Stimulated activated CD8-positive, alpha-beta memory T cell treated with anti-CD3 and anti-CD28 coated beads, Interleukin-4, amount 100 ng/mL, for 1 hour (primary cell): ENCODE results near the gene IGF2R.
"Not testable (repeated sequence)": the region's sequence is repeated elsewhere in the genome, so short reads cannot be mapped to it uniquely, and the experiment has no call there.

ENCODE experiments used
- DNase-seq, 2 donors: peaks; one replicate each; pipeline ENCODE4 v3.0.0-alpha.2; 2020; ENCODE audit warnings: low read depth in 2 of 2, low spot score in 1 of 2

The IGF2R gene

GRCh38 chr6:159951772-159952171 is 17.1 kb upstream of the IGF2R start:
- DNase-seq = no peak

DNA sequence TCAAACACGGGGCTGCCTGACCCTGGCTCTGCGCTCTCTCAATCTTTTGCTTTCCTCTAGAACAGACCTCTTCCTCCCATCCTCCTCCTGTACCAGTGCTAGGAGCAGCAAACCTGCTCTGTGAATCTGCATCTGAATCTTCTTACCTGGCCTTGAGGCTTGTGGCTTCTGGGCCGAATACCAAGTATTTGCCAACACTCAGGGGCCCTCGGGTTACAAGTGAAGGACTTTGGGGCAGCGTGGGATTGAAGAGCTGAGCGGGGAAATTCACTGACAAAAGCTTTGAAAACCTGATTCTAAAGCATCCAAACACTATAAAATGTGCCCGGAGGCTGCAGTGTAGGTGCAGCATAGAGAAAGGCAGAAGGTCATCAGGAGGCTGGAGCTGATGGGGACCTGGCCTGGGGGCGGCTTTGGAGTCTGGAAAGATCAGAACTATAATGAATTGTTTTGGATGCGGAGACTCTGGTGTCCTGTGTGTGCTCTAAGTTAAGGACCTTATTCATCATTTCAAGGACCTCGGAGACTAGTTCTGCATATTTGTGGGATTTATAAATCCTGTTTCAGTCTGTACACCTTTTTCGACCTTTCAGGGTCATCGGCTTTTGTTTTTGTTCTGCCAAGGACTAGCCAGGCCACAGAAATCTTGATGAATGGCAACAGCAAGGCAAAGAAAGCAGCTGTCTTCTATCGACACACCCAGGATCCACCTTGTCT is 16.4 kb upstream of the IGF2R start:
- no peak for DNase-seq

- DNase-seq = no peak
Measured at GRCh38 chr6:159953091-159953601, 15.7 kb upstream of the IGF2R start.

- DNase-seq = no peak
Measured at GRCh38 chr6:159955945-159956361, 12.9 kb upstream of the IGF2R start.

GRCh38 chr6:159957071-159957673 is 11.7 kb upstream of the IGF2R start:
- DNase-seq = no peak

GRCh38 chr6:159959165-159959975 is 9.5 kb upstream of the IGF2R start:
- DNase-seq = no peak

DNA sequence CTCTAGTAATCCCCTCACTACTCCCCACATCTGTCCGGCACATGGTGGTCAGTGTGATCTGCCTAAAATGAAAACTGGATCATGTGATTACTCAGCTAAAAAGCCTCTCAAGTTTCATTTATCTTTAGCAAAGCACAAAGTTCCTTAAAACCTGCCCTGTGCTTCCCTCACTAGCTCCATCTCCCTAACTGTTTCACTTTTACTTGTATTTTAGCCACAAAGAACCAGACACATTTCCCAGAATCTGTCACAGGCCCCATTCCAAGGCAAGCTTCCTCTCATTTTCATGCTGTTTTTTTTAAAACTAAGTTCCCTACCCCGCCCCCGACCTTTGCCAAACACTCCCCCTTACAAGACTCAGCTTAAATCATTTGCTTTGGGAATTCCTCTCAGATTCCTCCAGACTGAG is 8.9 kb upstream of the IGF2R start:
- no peak for DNase-seq

- no peak for DNase-seq
Measured at GRCh38 chr6:159960485-159960884, 8.4 kb upstream of the IGF2R start.

GRCh38 chr6:159961528-159961927 is 7.4 kb upstream of the IGF2R start:
- no peak for DNase-seq

DNA sequence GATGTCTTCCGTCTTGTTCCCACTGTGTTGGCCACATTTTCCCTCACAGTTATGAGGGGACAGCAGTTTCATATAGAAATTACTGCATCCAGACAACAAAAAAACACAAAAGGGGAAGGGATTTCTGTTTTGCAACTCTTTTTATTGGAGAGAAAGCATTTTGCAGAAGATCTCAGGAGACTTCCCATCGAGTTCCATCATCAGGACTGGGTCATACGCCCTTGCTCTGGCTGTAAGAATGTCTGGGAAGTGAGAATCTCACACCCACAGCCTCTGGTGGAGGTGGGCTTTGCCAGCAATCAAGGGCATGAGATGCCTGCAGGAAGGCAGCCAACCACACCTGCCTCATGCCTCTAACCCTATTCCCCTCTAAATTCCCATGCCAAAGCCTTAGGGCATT is 5.8 kb upstream of the IGF2R start:
- DNase-seq = no peak

DNA sequence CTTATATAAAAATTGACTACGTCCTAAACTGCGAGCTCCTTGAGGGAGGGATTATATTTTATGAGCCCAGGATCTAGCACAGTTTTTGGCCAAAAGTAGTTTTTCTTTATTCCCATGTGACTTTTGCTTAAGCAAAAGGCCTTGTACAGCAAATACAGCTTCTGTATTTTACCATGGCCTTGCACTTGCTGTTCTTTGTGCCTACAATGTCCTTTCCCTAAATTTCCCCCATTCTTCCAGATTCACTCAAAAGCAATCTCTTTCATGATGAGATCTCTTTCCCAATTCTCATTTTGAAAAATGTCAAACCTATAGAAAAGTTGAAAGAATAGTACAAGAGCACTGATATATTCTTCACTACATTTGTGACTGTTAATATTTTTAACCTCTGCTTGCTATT is 4.8 kb upstream of the IGF2R start:
- no peak for DNase-seq

DNA sequence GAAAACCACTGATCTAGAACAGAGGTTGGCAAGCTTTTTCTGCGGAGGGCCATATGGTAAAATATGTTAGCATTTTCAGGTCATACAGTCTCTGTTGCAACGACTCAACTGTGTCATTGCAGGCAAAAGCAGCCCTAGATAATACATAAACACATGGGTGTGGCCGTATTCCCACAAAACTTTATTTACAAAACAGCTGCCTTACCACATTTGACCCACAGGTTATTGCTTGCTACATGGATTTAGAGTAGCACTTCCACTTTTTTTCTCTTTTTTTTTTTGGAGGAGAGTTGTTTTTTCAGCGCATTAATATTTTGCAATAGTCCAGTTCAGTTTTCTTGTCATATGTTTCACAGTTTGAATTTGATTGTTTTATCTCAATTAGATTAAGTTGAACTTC is 2.5 kb upstream of the IGF2R start:
- no peak for DNase-seq

- no peak for DNase-seq
Measured at GRCh38 chr6:159966981-159967380, 1.9 kb upstream of the IGF2R start.

- not testable (repeated sequence) for DNase-seq
Measured at GRCh38 chr6:159967621-159968020, 1.3 kb upstream of the IGF2R start.

DNA sequence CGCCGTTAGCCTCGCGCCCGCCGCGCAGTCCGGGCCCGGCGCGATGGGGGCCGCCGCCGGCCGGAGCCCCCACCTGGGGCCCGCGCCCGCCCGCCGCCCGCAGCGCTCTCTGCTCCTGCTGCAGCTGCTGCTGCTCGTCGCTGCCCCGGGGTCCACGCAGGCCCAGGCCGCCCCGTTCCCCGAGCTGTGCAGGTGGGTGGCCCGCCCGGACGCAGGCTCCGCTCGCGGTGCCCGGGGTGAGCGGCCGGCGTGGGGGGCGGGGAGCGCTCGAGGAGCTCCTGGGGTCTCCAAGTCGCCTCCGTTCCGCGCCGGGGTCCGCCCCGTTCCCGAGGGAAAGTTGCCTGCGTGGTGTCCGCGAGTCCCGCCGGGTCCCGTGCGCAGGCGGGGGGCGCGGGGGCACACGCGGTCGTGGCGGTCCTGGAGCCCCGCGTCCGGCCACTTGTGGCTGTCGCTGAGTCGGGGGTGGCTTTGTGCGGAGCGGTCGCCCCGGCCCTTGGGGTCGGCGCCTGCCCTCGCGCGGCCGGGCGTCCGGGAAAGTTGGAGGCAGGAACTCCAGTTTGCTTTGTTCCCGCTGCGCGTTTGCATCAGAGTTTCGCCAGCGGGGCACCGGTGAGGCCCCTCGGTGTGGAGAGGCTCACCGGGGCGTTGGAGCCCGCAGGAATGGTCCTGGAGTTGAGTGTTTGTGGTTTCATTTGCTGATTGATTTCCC is 476 bp downstream of the IGF2R start:
- no peak for DNase-seq

- DNase-seq = no peak
Measured at GRCh38 chr6:159969921-159970320, 1.0 kb downstream of the IGF2R start.

- no peak for DNase-seq
Measured at GRCh38 chr6:159970659-159971063, 1.8 kb downstream of the IGF2R start.

DNA sequence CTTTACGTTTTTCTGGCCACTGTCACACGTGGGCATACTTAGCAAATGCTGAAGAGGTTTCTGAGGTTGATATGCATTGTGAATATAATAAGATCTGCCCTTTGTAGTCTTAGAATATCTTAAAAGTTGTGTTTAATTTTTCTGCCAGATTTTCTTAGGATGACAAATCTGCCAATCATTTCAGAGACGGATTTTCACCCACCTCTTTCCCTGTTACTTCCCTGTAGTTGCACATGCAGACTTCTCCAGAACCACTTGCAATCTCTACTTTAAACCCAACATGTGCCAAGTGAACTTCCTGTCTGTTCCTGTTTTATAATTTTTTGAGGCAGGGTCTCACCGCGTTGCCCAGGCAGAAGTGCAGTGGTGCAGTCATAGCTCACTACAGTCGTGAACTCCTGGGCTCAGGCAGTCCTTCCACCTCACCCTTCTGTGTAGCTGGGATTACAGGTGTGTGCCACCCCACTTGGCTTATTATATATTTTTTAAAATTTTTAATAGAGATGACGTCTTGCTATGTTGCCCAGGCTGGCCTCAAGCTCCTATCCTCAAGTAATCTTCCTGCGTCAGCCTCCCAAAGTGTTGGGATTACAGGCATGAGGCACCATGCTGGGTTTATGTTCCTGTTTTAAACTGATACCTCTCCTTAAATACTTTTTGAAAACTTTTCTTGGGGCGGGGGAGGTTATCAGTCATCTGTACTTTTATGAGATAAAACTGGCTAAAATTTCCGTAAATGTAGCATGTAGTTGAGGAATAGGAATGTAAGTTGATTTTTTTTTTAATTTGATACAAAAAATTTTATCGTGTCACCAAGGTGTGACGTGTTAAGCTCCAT is 2.7 kb downstream of the IGF2R start:
- DNase-seq = no peak

DNA sequence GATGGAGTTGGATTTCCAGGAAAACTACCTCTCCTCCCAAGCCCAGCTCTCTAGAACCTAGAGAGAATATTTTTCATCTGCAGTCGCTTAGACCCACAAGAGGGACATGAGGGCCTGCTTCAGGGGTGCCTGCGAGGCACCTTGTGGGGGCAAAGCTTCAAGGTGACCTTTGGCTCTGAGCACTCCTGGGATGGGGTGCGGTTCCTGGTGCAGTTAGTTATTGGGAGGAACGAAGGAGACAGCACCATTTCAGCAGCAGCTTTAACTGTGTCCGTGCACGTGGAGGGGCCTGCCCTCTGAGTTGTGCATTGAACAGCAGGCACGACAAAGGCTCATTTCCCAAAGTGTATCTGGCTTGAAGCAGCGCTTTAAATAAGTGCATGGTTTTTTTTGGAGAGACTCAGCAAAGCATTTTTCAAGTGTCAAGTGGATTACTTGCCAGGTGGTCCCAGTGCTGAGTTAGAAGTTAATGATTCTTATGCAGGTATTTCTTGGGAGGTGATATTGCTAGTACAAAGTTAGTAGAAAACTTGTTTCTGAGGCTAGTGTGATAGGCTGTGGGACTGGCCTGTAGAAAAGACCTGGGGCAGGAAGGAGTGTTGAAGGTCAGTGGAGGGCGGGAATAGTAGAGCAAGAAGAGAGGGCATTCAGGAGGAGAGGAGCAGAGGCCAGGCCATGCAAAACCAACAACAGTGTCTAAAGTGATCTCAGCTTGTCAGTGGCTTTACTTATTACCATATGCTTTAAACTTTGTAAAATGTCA is 3.8 kb downstream of the IGF2R start:
- DNase-seq = no peak

DNA sequence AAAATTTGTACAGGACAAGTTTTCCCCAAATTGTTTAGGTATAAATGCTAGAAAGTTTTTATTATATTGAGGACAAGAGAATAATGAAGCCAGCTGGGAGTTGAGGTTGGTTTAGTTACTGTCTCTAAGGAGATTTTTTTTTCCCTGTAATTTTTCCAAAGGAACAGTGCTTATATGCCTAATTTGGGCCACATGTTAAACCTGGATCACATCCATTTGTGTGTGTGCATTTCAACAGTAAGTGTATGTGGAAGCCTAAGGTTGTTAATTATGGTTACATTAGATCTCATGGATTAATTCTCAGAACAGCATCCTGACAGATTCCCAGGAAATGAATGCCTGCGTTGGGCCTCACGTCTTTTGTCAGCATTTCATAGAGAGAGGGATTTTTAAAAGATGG is 4.5 kb downstream of the IGF2R start:
- no peak for DNase-seq
